Effector CD8-positive, alpha-beta T cell (primary cell): ENCODE data around the gene SPCS1.

Source experiments
- DNase-seq: peaks from one replicate; lab custom pipeline; 2025; lab: John Stamatoyannopoulos, UW

SPCS1 gene

DNA sequence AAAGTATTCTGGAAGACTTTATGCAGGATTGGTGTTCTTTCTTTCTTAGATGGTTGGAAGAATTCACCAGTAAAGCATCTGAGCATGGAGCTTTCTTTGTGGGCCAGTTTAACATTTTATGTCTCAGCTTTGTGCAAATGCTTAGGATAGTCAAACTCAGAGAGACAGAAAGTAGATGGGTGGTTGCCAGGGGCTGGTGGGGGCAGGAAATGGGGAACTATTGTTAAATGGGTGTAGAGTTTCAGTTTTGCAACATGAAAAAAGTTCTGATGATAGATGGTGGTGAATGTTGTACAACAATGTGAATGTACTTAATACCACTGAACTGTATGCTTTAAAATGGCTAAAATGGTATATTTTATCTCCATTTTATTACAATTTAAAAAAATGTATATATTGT, 24.8 kb downstream of the SPCS1 start:
- no peak for DNase-seq

DNA sequence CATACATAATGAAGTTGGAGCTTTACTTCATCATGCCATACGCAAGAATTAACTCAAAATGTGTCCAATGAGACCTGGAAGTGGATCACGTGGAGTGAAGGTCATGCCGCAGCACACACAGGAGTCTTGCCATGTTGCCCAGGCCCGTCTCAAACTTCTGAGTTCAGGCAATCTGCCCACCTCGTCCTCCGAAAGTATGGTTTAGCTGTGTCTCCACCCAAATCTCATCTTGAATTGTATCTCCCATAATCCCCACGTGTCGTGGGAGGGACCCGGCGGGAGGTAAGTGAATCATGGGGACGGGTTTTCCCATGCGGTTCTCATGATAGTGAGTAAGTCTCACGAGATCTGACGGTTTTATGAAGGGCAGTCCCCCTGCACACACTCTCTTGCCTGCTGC, 25.7 kb downstream of the SPCS1 start:
- DNase-seq, result no peak

DNA sequence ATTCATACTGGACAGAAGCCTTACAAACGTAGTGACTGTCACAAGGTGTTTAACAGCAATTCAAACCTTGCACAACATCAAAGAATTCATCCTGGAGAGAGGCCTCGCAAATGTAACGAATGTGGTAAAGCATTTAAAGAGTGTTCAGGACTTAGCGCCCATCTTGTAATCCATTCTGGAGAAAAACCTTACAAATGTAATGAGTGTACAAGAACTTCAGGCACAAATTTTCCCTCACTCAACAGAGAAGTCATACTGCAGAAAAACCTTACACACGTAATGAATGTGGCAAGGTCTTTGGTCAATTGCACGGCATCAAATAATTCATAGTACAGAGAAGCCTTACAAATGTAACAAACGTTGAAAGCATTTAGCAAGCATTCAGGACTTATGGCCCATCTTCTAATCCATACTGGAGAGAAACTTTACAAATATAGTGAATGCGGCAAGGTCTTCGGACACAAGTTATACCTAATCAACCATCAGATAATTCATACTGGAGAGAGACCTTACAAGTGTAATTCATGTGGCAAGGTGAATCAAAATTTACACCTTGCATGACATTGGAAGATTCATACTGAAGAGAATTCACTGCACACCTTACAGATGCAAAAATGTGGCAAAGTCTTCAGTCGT, 27.5 kb downstream of the SPCS1 start:
- DNase-seq, result no peak

DNA sequence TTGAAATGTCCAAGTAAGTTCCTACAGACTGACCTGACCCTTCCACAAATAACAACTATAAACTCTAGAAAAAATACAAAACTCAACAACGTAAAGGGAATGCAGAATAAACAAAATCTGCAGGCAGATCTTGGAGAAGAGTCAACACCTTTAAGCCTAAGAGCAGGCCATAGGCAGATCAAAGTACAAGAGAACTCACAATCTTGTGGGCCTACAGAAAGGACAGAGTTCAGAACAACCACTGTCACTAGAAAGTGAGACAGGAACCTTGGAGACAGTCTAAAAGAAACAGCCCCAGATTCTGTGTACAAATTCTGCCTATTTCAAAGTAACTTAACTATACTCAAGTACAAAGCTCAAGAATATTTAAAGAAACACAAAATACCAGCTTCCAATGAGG, 33.8 kb downstream of the SPCS1 start:
- DNase-seq, result no peak

DNA sequence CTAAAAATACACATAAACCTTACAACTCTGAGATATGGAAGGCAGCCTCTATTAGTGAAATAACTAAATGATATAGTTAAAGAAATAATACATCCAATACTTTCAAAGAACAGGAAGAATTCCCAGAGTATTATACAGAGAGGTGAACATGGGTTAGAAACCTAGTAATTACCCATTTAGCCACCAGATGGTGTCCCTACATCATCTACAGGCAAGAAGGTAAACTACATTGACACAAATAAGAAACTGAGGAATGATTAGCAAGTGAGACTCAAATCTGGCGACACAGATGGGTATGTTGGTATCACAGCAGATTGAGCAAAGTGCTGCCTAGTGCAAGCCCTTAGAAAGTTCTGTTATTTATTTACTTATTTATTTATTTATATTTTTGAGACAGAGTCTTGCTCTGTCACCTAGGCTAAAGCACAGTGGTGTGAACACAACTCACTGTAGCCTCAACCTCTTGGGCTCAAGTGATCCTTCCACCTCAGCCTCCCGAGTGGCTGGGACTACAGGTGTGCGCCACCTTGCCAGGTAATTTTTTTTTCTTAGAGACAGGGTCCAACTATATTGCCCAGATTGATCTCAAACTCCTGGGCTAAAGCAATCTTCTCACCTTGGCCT, 36.6 kb downstream of the SPCS1 start:
- no peak for DNase-seq

DNA sequence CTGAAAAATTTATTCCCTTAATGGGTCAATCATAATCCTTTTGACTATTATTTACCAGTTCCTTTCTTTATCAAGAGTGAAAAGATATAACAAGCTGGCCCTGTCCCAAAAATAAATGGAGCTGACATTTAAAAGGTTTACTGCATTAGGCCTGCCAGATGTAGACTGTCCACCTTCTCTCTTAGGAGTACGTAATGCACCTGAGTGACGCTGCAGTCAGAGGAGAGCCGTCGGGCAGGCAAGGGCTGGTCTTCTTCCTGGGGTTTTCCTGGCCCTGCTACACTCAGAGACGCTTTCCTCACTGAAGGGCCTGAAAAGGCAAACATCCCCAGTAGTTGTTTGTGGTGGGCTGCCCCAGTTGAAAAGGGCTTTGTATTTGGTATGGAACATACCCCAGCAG, 37.2 kb downstream of the SPCS1 start:
- DNase-seq, result no peak

DNA sequence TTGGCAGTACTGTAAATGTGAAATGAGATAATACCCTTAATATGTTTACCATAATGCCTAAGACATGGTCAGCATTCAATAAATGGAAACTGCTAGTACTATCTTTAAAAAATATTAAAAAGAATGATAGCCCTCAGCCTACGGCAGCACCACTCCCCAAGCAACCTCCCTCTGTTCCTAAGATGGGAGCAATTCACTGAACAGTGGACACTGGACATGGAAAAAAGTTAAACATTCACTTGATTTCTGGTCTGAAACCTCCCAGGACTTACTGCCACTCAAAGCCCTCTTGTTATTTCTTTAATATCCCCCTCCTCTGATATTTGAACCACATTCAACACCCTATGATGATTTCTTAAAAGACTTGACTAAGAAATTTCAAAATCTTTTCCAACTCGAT, 37.8 kb downstream of the SPCS1 start:
- DNase-seq, result no peak

DNA sequence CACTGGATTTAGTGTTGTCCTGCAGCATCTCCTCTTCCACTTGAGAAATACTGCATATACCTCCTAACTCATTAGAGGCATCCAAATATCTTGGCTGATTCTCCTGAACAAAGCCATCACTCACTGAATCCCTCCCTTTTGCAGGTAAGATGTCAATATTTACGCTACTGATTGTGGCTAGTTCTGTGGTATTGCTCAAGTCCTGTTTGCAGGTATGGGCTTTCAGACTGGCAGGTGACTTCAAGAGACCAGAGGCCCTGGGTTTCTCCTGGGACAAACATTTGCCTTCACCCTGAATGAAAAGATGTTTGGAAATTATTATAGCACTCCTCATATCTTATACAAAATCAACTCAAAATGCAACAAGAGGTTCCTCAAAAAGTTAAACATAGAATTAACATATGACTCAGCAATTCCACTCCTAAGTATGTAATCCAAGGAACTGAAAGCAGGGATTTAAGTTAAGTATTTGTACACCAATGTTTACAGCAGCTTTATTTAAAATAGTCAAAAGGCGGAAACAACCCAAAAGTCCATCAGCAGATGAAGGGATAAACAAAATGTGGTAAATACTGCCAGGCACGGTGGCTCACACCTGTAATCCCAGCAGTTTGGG, 46.2 kb downstream of the SPCS1 start:
- DNase-seq, result no peak

DNA sequence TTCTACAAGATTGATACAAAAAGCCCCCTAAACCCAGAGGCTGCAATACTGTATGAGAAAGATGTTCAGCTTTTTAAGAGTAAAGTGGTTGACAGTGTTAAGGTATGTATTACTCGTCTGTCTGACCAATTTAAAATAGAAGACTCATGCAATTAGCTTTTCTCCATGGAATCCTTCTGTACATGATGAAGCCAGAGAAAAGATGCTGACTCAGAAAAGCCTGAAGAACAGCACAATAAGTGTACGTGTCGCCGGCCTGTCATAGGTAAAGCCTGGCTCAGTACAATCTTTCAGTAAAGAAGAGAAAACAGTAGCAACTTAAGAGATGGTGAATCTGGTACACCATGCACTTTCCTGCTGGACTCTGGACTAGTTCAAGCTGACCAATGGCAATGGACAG, 48.5 kb downstream of the SPCS1 start:
- DNase-seq, result no peak

DNA sequence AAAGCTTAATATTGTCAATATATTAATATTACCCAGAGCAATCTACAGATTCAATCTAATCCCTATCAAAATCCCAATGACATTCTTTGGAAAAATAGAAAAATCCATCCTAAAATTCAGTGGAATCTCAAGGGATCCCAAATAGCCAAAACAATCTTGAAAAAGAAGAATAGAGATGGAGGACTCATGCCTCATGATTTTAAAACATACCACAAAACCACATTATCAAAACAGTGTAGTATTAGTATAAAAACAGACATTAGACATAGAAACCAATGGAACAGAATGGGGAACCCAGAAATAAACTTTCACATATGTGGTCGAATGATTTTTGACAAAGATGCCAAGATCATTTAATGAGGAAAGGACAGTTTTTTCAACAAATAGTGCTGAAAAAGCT, 50.2 kb downstream of the SPCS1 start:
- DNase-seq, result no peak
